IPS-20b (cell line): ENCODE results near the gene MAP3K13.
"Not testable (repeated sequence)": the region's sequence is repeated elsewhere in the genome, so short reads cannot be mapped to it uniquely, and the experiment has no call there.

Source experiments
- H3K27ac ChIP-seq: one replicate; pipeline ENCODE4 v1.5.1; 2013; ENCODE audit warnings: low read length
- H3K27me3 ChIP-seq: 2 replicates; pipeline ENCODE4 v1.6.1; 2013; ENCODE audit warnings: mild to moderate bottlenecking, low read length, inconsistent platforms; ENCODE audit not compliant: insufficient read depth
- H3K36me3 ChIP-seq: 2 replicates; pipeline ENCODE4 v1.6.1; 2013; ENCODE audit warnings: low read depth, mild to moderate bottlenecking, inconsistent platforms, low read length, moderate library complexity; ENCODE audit not compliant: insufficient read depth
- H3K4me1 ChIP-seq: 2 replicates; pipeline ENCODE4 v1.6.1; 2013; ENCODE audit warnings: mild to moderate bottlenecking, control low read depth, inconsistent platforms, low read length, moderate library complexity; ENCODE audit not compliant: insufficient read depth
- H3K4me3 ChIP-seq: 2 replicates; pipeline ENCODE4 v1.5.1; 2013; ENCODE audit warnings: mild to moderate bottlenecking, low read length, inconsistent platforms
- H3K9ac ChIP-seq: 2 replicates; pipeline ENCODE4 v1.6.1; 2013; ENCODE audit warnings: low read depth, mild to moderate bottlenecking, inconsistent platforms, low read length, moderate library complexity
- H3K9me3 ChIP-seq: 2 replicates; pipeline ENCODE4 v1.6.1; 2013; ENCODE audit warnings: mild to moderate bottlenecking, low read depth, low read length, inconsistent platforms; ENCODE audit not compliant: insufficient read depth

MAP3K13 gene

GRCh38 chr3:185424435-185424834, 61.5 kb downstream of the MAP3K13 start:
- H3K9me3 ChIP-seq = no peaks in the 10 kb centered on the region
- H3K4me3 ChIP-seq = no peak overlapping the region
- no peak overlapping the region for H3K27ac ChIP-seq
- no peak overlapping the region for H3K9ac ChIP-seq
- H3K36me3 ChIP-seq = no peaks in the 10 kb centered on the region
- no peaks in the 10 kb centered on the region for H3K4me1 ChIP-seq
- H3K27me3 ChIP-seq = no peaks in the 10 kb centered on the region

GRCh38 chr3:185430375-185430774, 67.4 kb downstream of the MAP3K13 start:
- Histone ChIP-seq H3K27ac (no peak overlapping the region), H3K4me1 (no peaks in the 10 kb centered on the region), H3K9ac (no peak overlapping the region), H3K36me3 (no peaks in the 10 kb centered on the region), H3K27me3 (no peaks in the 10 kb centered on the region), H3K4me3 (no peak overlapping the region), H3K9me3 (no peaks in the 10 kb centered on the region)

GRCh38 chr3:185439745-185440466, 77.0 kb downstream of the MAP3K13 start:
- Histone ChIP-seq H3K9me3 (no peaks in the 10 kb centered on the region), H3K27ac (no peak overlapping the region), H3K36me3 (no peaks in the 10 kb centered on the region), H3K4me1 (no peaks in the 10 kb centered on the region), H3K4me3 (no peak overlapping the region), H3K9ac (no peak overlapping the region), H3K27me3 (no peaks in the 10 kb centered on the region)

- Histone ChIP-seq H3K9ac (no peak overlapping the region), H3K4me3 (no peak overlapping the region), H3K27ac (no peak overlapping the region), H3K36me3 (no peaks in the 10 kb centered on the region), H3K4me1 (no peaks in the 10 kb centered on the region), H3K9me3 (no peaks in the 10 kb centered on the region), H3K27me3 (no peaks in the 10 kb centered on the region)
Measured at GRCh38 chr3:185442031-185442430, 79.1 kb downstream of the MAP3K13 start.

GRCh38 chr3:185444329-185444728, 81.4 kb downstream of the MAP3K13 start:
- H3K4me3 ChIP-seq = no peak overlapping the region
- no peaks in the 10 kb centered on the region for H3K4me1 ChIP-seq
- no peak overlapping the region for H3K9ac ChIP-seq
- H3K27me3 ChIP-seq = no peaks in the 10 kb centered on the region
- no peaks in the 10 kb centered on the region for H3K9me3 ChIP-seq
- no peak overlapping the region for H3K27ac ChIP-seq
- H3K36me3 ChIP-seq = no peaks in the 10 kb centered on the region

GRCh38 chr3:185448107-185448506, 85.2 kb downstream of the MAP3K13 start:
- Histone ChIP-seq H3K9me3 (no peaks in the 10 kb centered on the region), H3K4me3 (no peak overlapping the region), H3K27ac (no peak overlapping the region), H3K36me3 (no peaks in the 10 kb centered on the region), H3K27me3 (no peaks in the 10 kb centered on the region), H3K4me1 (no peaks in the 10 kb centered on the region), H3K9ac (no peak overlapping the region)

- H3K9me3 ChIP-seq, H3K4me1 ChIP-seq, H3K27ac ChIP-seq, H3K4me3 ChIP-seq, H3K9ac ChIP-seq, H3K36me3 ChIP-seq, H3K27me3 ChIP-seq: not testable (repeated sequence)
Measured at GRCh38 chr3:185451432-185451831, 88.5 kb downstream of the MAP3K13 start.

- Histone ChIP-seq H3K27ac (no peak overlapping the region), H3K27me3 (no peaks in the 10 kb centered on the region), H3K9ac (no peak overlapping the region), H3K36me3 (no peaks in the 10 kb centered on the region), H3K4me1 (no peaks in the 10 kb centered on the region), H3K9me3 (no peaks in the 10 kb centered on the region), H3K4me3 (no peak overlapping the region)
Measured at GRCh38 chr3:185457376-185457775, 94.4 kb downstream of the MAP3K13 start.

- no peaks in the 10 kb centered on the region for H3K9me3 ChIP-seq
- H3K36me3 ChIP-seq = no peaks in the 10 kb centered on the region
- H3K4me3 ChIP-seq = no peak overlapping the region
- H3K27me3 ChIP-seq = no peaks in the 10 kb centered on the region
- H3K4me1 ChIP-seq = no peaks in the 10 kb centered on the region
- no peak overlapping the region for H3K9ac ChIP-seq
- no peak overlapping the region for H3K27ac ChIP-seq
Measured at GRCh38 chr3:185460309-185460708, 97.4 kb downstream of the MAP3K13 start.

GRCh38 chr3:185460719-185461350, 97.9 kb downstream of the MAP3K13 start:
- Histone ChIP-seq H3K4me1 (no peaks in the 10 kb centered on the region), H3K9ac (no peak overlapping the region), H3K36me3 (no peaks in the 10 kb centered on the region), H3K9me3 (no peaks in the 10 kb centered on the region), H3K27ac (no peak overlapping the region), H3K27me3 (no peaks in the 10 kb centered on the region), H3K4me3 (no peak overlapping the region)

GRCh38 chr3:185465471-185465870, 102.5 kb downstream of the MAP3K13 start:
- no peaks in the 10 kb centered on the region for H3K9me3 ChIP-seq
- H3K36me3 ChIP-seq = no peaks in the 10 kb centered on the region
- no peak overlapping the region for H3K9ac ChIP-seq
- no peaks in the 10 kb centered on the region for H3K27me3 ChIP-seq
- no peak overlapping the region for H3K27ac ChIP-seq
- no peak overlapping the region for H3K4me3 ChIP-seq
- peaks cover 3% of the 10 kb centered on the region; the same call in 1 of the 2 replicates for H3K4me1 ChIP-seq

GRCh38 chr3:185466123-185466522, 103.2 kb downstream of the MAP3K13 start:
- H3K9ac ChIP-seq, H3K9me3 ChIP-seq, H3K27ac ChIP-seq, H3K4me3 ChIP-seq, H3K36me3 ChIP-seq, H3K4me1 ChIP-seq, H3K27me3 ChIP-seq: not testable (repeated sequence)
